GM12875 (cell line): Measurements from ENCODE around the gene LMNA.
"Not testable (repeated sequence)": the region's sequence is repeated elsewhere in the genome, so short reads cannot be mapped to it uniquely, and the experiment has no call there.

Experiments used
- H3K4me3 ChIP-seq: one replicate; pipeline ENCODE4 v1.5.1; 2011; ENCODE audit warnings: low read depth, low read length, control low read depth
- TF ChIP-seq, protein P1 (sequence below): IDR thresholded peaks from 2 replicates; pipeline ENCODE4 v1.5.1; 2011; ENCODE audit warnings: low read depth, mild to moderate bottlenecking, control low read depth, inconsistent platforms, low read length, moderate library complexity, borderline replicate concordance; ENCODE audit not compliant: insufficient read depth

The LMNA gene

DNA sequence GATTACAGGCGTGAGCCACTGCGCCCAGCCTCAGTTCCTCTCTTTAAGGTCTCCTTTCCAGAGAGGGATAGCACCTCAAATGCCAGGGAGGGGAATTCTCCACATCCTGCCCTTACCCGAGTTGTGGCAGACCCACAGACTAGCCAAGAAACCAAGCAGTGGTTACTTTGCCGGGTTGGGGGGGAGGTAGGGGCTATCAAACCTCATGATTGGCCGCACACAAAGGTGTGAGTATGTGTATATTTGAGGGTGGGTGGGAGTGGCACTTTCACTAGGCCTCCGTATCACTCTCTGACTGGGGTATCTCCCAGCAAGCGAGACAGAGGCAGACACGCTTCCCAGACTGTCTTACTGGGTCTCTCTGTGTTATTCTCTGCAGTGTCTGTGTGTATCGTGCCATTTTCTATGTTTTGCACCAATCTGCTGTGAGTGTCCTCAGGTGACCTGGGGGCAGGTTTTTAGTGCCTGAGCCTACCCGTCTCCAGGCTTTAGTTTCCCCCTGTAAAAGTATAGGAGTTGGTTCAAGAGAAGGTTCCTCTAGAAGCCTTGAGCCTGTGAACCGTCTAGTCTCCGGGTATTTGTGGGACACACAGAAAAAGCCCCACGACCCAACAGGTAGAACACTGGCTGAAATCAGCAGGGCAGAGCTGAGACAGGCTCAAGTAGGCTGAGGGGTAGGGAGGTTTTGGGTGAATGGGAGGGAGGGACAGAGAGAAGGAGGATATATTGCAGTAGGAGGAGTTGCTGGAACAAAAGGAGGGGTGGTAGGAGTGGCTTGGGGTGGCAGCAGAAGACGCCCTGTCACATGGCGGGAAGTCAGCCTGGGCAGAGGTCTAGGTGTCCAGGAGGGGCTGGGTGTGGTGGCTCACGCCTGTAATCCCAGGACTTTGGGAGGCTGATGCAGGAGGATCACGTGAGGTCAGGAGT, 10.3 kb downstream of the LMNA start:
- H3K4me3 ChIP-seq: no peak overlapping the region
- TF ChIP-seq, protein P1, sequence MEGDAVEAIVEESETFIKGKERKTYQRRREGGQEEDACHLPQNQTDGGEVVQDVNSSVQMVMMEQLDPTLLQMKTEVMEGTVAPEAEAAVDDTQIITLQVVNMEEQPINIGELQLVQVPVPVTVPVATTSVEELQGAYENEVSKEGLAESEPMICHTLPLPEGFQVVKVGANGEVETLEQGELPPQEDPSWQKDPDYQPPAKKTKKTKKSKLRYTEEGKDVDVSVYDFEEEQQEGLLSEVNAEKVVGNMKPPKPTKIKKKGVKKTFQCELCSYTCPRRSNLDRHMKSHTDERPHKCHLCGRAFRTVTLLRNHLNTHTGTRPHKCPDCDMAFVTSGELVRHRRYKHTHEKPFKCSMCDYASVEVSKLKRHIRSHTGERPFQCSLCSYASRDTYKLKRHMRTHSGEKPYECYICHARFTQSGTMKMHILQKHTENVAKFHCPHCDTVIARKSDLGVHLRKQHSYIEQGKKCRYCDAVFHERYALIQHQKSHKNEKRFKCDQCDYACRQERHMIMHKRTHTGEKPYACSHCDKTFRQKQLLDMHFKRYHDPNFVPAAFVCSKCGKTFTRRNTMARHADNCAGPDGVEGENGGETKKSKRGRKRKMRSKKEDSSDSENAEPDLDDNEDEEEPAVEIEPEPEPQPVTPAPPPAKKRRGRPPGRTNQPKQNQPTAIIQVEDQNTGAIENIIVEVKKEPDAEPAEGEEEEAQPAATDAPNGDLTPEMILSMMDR: no peak

DNA sequence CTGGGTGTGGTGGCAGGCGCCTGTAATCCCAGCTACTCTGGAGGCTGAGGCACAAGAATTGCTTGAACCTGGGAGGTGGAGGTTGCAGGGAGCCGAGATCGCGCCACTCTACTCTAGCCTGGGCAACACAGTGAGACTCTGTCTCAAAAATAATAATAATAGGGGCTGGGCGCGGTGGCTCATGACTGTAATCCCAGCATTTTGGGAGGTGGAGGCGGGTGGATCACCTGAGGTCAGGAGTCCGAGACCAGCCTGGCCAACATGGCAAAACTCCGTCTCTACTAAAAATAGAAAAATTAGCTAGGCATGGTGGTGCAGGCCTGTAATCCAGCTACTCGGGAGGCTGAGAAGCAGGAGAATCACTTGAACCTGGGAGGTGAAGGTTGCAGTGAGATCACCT, 11.0 kb downstream of the LMNA start:
- H3K4me3 ChIP-seq: not testable (repeated sequence)

DNA sequence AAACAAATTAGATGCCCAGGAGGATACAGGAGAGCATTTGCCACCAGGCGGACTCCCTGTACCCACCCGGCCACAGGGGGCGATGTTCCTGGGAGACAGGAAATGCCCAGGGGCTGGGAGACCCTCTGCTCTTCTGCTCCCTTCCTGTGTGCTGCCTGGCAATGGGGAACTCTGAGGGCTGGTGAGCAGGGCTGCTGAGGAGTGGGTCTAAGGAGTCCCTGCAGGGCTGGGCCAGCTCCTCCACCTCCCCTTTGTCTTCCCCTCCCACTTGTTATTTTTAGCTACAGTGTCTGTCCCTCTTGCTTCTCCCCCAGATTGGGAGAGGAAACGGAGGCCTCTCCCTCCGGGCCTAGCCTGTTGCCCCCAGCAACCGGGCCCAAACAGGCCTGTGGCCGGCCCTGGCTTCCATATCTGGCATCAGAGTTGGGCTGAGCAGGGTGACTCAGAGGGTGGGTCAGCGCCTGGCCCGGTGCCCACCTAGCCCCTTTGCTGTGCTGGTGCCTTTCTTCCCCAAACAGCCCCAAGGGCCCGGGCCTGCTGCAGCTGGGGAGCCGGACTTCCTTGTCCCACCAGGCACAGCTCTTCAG, 11.6 kb downstream of the LMNA start:
- TF ChIP-seq, protein P1: peak; percentile 59; the same call in 1 of the 2 replicates
- peak overlapping the region; percentile 34 for H3K4me3 ChIP-seq

DNA sequence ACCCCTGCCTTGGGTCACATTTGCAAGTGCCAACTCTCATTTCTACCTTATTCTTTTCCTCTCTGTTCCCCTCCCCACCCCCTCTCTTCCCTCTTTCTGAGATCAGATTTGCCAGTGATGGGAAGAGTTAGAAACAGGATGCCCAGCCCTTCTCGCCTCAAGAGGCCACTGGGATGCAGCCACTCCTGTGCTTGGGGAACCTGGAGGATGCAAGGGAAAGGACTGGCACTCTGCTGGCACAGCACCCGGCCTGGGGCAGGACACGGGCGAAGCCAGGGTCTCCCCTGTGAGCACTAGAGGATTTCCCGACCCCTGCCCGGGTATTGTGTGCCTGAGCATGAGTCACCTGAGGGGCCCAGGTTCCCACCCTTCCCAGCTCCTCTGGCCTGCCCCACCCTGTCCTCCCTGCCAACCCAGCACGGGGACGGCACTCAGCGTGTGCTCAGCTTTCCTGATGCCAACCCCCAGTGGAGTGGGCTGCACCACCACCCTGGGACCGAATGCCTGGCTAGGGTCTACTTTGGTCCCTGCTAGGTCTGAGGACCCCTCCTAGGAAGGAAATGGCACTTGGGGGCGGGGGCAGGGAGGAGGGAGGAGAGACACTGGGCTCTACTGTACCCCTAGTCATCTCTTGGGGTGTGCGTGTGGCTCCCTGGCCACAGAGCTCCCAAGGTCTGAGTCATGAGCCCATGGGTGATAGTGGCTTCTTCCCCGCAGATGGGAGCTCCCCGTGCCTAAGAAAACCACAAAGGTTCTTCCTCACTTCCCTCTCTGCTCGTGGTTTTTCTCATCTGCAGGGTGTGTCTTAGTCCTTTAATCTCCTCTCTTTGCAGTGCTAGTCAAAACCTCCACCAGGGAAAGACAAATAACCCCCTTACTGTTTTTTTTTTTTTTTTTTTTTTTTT, 12.4 kb downstream of the LMNA start:
- TF ChIP-seq, protein P1: no peak
- H3K4me3 ChIP-seq: peak overlapping the region; percentile 34

DNA sequence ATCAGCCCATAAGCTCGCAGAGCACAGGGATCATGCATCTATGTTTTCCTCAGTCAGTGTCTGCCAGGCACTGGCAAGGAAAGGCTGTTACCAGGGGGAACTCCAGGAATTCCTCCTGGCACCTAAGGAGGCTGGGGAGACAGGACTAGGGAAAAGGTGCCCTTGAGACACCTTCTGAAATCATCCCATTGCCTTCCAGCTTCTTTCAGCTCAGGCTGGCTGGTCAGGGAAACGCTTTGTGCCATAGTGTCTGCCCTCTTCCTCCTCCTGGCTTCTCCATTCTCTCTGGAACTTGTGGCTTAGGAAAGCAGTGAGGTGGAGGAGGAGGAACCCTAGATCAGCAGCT, 13.8 kb downstream of the LMNA start:
- no peak overlapping the region for H3K4me3 ChIP-seq
- TF ChIP-seq, protein P1: no peak

DNA sequence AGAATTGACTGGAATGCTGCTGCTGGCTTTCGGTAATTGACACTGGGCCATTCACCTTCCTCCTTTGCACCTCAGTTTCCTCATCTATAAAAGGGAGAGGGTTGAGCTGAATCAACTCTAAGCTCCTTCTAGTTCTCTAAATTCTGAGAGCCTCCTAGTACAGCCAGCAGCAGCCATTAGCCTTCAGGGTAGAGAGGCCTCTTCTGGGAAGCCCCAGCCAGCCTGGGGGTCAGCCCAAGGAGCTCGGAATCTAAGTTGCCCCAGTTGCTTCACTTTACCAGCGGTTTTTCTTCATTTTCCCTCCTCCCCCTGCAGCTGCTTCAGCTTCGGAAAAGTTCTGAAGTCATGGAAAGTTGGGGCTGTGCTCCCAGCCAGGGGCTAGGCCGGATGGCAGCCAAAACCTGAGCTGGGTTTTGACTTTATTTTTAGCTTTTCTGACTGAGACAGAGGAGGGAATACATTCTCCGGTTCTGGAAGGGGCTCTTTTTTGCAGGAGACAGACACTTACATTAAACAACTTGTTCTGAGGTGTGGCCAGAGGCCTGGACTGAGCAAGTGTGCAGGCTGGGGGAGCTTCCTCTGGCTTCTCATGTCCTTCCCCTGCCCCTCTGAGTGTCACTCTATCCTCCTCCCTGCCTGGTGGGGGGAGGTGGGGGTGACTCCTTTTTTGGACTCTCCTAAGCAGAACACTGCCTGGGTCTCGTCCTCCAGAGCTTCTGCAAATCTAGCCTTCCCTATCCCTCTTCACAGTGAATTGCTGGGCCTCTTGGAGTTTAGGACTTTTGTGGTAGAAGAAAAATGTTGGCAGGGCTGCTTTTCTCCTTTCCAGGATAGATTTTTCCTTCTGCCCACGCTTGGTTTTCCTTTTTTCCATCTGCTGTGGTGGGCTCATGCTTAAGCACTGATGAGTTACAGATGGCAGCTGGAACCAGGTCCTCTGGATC, 14.4 kb downstream of the LMNA start:
- no peak overlapping the region for H3K4me3 ChIP-seq
- TF ChIP-seq, protein P1: no peak
